Measurements from ENCODE around the gene TTC23L.

- no peak for TF ChIP-seq EP300 (IDR thresholded peaks at IDR 0.05)
- TF ChIP-seq, protein P1, sequence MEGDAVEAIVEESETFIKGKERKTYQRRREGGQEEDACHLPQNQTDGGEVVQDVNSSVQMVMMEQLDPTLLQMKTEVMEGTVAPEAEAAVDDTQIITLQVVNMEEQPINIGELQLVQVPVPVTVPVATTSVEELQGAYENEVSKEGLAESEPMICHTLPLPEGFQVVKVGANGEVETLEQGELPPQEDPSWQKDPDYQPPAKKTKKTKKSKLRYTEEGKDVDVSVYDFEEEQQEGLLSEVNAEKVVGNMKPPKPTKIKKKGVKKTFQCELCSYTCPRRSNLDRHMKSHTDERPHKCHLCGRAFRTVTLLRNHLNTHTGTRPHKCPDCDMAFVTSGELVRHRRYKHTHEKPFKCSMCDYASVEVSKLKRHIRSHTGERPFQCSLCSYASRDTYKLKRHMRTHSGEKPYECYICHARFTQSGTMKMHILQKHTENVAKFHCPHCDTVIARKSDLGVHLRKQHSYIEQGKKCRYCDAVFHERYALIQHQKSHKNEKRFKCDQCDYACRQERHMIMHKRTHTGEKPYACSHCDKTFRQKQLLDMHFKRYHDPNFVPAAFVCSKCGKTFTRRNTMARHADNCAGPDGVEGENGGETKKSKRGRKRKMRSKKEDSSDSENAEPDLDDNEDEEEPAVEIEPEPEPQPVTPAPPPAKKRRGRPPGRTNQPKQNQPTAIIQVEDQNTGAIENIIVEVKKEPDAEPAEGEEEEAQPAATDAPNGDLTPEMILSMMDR (IDR thresholded peaks at IDR 0.05) = no peak
These were observed 3.6 kb downstream of the TTC23L start for GRCh38 chr5:34842554-34842953.

Data from sigmoid colon (tissue), 4 donors.